Right hindlimb (tissue), 1 donor: ENCODE measurements around the gene MRPS25.

Source experiments
- DNase-seq: peaks from one replicate; pipeline ENCODE4 v3.0.0-alpha.2; 2018

The MRPS25 gene

GRCh38 chr3:15081960-15082664 is 17.0 kb upstream of the MRPS25 start:
- no peak for DNase-seq

GRCh38 chr3:15079091-15079490 is 14.0 kb upstream of the MRPS25 start:
- no peak for DNase-seq

- DNase-seq = no peak
Observed at GRCh38 chr3:15074500-15074899, 9.4 kb upstream of the MRPS25 start.

DNA sequence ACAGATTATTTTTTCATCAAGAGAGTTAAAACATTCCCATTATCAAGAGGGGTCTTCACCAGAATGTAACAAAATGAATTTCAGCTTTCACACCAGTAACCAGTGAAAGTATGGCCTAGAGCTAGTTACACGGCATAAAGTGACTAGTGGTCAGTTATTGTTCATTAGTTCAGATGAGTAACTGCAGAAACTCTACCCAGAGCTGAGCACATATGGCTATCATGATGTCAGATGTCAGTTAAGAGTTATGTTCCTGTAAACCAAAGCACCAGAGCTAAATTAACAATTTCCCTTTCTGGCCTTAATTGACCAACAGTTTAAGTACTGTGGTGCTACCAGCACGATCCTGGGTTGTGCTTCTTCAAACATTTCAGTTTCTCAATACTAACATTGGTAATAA is 6.6 kb upstream of the MRPS25 start:
- DNase-seq = no peak

DNA sequence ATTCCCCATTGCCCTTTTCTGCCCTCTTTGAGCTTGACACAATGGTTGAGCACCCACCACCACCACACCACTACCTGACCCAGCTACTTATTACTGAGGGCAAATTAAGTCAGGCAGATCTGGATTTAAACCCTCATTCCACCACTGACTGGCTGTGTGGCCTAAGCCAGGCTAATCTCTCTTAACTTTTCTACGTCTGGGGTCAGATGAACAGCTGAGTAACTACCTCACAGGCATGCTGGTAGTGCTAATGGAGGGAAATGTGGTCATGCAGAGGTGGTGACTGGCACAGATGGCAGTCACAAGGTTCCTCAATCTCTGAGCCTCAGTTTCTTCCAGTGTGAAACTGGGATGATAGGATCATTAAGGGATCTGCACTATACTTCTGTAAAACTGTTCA is 4.3 kb upstream of the MRPS25 start:
- DNase-seq = no peak

DNA sequence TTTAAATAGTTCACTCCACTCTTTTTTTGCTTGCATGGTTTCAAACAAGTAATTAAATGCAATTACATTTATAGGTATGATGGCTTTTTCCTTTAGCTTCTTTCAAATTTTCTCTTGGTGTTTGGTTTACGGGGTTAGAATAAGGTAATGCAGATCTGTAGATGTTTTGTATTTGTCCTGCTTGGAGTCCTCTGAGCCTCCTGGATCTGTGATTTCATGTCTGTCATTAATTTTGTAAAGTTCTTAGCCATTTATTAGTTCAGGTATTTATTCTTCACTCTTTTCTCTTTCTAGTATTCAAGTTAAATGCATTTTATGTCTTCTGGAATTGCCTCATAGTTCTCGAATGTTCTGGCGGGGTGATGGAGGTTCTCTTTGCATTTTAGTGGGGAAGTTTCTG is 1.4 kb upstream of the MRPS25 start:
- no peak for DNase-seq

DNA sequence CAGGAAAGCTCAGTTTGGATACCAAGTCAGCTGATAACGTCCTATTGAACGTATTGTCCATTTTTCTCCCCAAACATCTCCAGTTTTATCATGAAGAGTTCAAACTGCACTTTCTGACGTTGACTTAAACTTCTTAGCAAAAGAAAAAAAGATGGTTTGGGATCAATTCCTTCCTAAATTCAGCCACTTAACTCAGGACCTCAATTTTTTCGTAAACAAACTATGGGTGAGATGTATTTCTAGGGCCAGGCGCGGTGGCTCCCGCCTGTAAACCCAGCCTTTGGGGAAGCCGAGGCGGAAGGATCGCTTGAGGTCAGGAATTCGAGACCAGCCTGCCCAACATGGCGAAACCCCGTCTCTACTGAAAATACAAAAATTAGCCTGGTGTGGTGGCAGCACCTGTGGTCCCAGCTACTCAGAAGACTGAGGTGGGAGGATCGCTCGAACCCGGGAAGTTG is 464 bp upstream of the MRPS25 start:
- no peak for DNase-seq

DNA sequence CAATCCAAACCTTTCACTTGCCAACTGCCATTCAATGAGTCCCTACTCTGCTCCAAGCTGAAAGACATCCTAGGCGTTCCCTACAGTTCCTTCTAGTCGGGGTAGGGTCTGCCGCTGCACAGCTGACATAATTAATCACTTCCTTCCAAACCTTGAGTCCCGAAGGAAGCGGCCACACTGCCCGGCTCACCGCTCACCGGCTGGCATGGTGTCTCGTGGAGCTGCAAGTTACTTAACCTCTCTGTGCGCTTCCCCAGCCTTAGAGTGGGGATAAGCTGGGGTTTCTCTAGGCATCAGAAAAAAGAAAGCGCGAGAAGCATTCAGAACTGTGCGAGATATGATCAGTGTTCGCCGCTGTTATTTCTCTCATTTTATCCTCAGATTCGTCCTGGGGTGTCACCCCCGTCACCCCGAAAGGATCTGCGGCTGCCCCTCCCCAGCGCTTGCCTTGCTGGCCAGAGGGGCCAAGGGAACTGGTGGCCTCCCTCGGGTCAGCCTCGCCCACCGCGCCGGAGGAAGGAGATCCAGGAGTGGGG is 748 bp downstream of the MRPS25 start:
- no peak for DNase-seq

- no peak for DNase-seq
Observed at GRCh38 chr3:15063656-15064286, 1.3 kb downstream of the MRPS25 start.

DNA sequence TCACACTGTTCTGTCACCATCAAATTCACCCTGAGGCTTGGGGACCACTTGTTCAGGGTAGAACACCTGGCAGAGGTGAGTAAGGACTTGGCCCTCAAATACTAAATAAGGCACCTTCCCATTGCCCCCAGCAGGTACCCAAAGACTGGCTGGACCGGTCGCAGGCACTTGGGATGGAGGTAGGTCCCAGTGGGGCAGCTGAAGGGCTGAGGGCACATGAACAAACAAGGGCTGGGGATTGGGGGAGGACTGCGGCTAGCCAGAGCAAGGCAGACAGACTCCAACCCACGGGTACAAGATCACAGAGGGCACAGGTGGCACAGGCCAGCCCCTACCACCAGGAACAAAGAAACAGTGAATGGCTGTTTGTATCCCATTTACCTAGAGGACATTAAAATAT is 1.9 kb downstream of the MRPS25 start:
- DNase-seq = no peak

- no peak for DNase-seq
Observed at GRCh38 chr3:15060029-15060428, 5.1 kb downstream of the MRPS25 start.

GRCh38 chr3:15056676-15057404 is 8.3 kb downstream of the MRPS25 start:
- DNase-seq = no peak

GRCh38 chr3:15055019-15055557 is 10.0 kb downstream of the MRPS25 start:
- DNase-seq = no peak

DNA sequence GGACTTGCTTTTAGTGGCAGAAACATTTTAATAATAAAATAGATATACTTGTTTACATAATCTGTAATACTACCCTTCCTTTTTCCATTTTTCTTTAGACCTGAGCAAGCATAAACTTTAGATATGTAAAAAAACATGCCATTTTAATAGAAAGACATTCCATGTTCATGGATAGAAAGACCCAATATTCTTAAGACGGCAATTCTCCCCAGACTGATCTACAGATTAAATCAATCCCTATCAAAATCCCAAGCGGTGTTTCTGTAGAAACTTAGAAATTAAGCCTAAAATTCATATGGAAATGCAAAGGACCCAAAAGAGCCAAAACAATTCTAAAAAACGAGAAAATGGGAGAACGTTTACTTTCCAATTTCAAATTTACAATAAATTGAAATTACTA is 11.6 kb downstream of the MRPS25 start:
- DNase-seq = no peak

GRCh38 chr3:15052335-15053242 is 12.5 kb downstream of the MRPS25 start:
- no peak for DNase-seq

DNA sequence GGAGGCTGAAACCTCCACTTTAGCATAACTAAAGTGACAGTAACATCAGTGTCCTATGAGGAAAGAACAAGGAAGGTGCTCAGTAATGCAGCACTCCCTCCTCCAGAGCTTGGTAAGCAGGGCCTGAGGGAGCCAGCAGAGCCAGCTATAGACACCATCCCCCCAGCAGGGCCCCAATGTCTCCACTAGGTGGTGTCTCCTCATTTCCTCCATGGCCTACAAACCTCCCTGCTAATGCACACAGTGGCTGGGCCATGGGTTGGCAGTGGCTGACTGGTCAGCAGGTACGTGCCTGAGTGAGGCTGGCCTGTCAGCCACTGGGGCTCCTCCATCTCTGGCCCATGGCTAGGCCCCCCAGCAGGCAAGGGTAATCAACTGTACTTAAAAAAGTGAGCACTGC is 13.6 kb downstream of the MRPS25 start:
- DNase-seq = no peak

DNA sequence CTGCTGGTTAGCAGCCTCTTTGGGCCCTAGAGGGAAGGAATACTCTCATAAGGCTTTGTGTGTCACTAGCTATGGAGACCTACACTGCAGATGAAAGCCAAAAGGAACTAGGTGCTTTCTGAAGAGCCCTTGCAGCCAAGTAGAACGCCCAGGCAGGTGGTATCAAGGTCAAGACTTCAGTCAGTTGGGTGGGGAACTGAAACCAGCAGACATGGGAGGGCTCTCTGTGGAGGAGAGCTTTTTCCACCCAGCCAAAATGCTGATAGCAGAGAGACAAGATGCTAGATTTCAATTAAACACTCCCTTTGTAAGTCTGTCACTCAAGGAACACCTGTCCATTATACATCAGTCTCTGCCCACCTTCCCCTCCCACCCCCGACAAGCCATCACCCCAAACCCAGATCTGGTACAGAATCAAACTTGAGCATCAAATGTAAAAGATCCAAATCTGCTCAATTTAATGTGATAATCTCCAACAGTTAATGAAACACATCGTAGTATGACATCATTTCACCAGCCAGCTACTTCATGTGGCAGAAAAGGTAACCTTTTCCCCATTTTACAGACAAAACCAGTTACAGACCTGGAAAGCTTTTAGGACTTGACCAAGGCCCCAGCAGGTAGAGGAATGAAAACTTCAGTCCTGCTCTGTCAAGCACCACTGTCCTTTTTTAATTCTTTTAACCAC is 14.6 kb downstream of the MRPS25 start:
- DNase-seq = no peak

- DNase-seq = no peak
Observed at GRCh38 chr3:15049584-15049983, 15.5 kb downstream of the MRPS25 start.

GRCh38 chr3:15045667-15046066 is 19.4 kb downstream of the MRPS25 start:
- no peak for DNase-seq

GRCh38 chr3:15044326-15044725 is 20.8 kb downstream of the MRPS25 start:
- DNase-seq = no peak

GRCh38 chr3:15043408-15044171 is 21.5 kb downstream of the MRPS25 start:
- DNase-seq = no peak
